AG04449 (cell line): Measurements from ENCODE around the gene LBHD2.

Experiments
- CTCF ChIA-PET: fragments of 350-600 bp; formaldehyde crosslinking; extraction: SDS; loops from one replicate; lab custom pipeline; 2021; ENCODE audit warnings: antibody characterized with exemption; lab: Yijun Ruan, JAX
- POLR2A ChIA-PET: fragments of 400-600, 350-600 bp; formaldehyde crosslinking; extraction: SDS; loops from one replicate; lab custom pipeline; 2020; ENCODE audit warnings: antibody characterized with exemption, inconsistent platforms; lab: Yijun Ruan, JAX
- DNase-seq: peaks from one replicate; pipeline ENCODE4 v3.0.0-alpha.2; 2010; ENCODE audit warnings: low read depth, low spot score
- H3K4me3 ChIP-seq: 2 replicates; pipeline ENCODE4 v1.5.1; 2011; ENCODE audit warnings: low read depth, mild to moderate bottlenecking, control low read depth, low read length
- CTCF ChIP-seq: IDR thresholded peaks from one replicate; pipeline ENCODE4 v1.5.1; 2011; ENCODE audit warnings: mild to moderate bottlenecking, moderate library complexity, low read length, control low read depth, inconsistent platforms; ENCODE audit not compliant: insufficient read depth; ENCODE audit errors: missing control alignments

LBHD2 gene

GRCh38 chr14:103104654-103105452 lies 20.8 kb downstream of the LBHD2 start:
- ChIA-PET CTCF (interaction anchor here (0.6 to 9.9 kb wide), 61 partner anchors 8 to 1028 kb away, joined by 3 to 171 read pairs (median 5); partner anchors contain the start of gene EXOC3L4), POLR2A (interaction anchor here (0.7 to 1.0 kb wide), 2 partner anchors 185 to 229 kb away, joined by 3 read pairs; partner anchors contain the start of gene EIF5)
- H3K4me3 ChIP-seq = no peak overlapping the region
- peak; percentile 97 for TF ChIP-seq CTCF
- DNase-seq = no peak

GRCh38 chr14:103105580-103106150 lies 21.7 kb downstream of the LBHD2 start:
- ChIA-PET CTCF (interaction anchor here (0.8 to 9.9 kb wide), 47 partner anchors 7 to 412 kb away, joined by 3 to 171 read pairs (median 6); partner anchors contain the start of gene EXOC3L4), POLR2A (no interaction called here)
- no peak for DNase-seq
- no peak for TF ChIP-seq CTCF
- H3K4me3 ChIP-seq = no peak overlapping the region

- H3K4me3 ChIP-seq = no peak overlapping the region
- CTCF ChIA-PET = interaction anchor here (1.0 to 9.9 kb wide), 8 partner anchors 10 to 184 kb away, joined by 3 to 171 read pairs (median 39); partner anchors contain the start of gene EXOC3L4
- POLR2A ChIA-PET = no interaction called here
- DNase-seq = no peak
- TF ChIP-seq CTCF = no peak
These were observed 23.4 kb downstream of the LBHD2 start for GRCh38 chr14:103107455-103107854.

GRCh38 chr14:103107941-103108748 lies 24.1 kb downstream of the LBHD2 start:
- CTCF ChIA-PET = interaction anchor here (0.7 to 3.5 kb wide), 12 partner anchors 9 to 186 kb away, joined by 3 to 14 read pairs (median 4); no protein-coding TSS in a partner anchor
- POLR2A ChIA-PET = no interaction called here
- TF ChIP-seq CTCF = no peak
- no peak overlapping the region for H3K4me3 ChIP-seq
- no peak for DNase-seq

GRCh38 chr14:103108749-103109207 lies 24.8 kb downstream of the LBHD2 start:
- no peak for TF ChIP-seq CTCF
- DNase-seq = no peak
- no peak overlapping the region for H3K4me3 ChIP-seq
- ChIA-PET CTCF (interaction anchor here (0.7 to 3.5 kb wide), 12 partner anchors 9 to 185 kb away, joined by 3 to 14 read pairs (median 4); no protein-coding TSS in a partner anchor), POLR2A (no interaction called here)
